Mucosa of stomach (tissue), 1 donor: ENCODE measurements around the gene ZNF484.
"Not testable (repeated sequence)": the region's sequence is repeated elsewhere in the genome, so short reads cannot be mapped to it uniquely, and the experiment has no call there.

ENCODE experiments used
- H3K27me3 ChIP-seq: one replicate; pipeline ENCODE4 v1.7.0; 2013; ENCODE audit warnings: mild to moderate bottlenecking, low read length; ENCODE audit not compliant: control insufficient read depth, insufficient read depth
- H3K36me3 ChIP-seq: one replicate; pipeline ENCODE4 v1.7.0; 2013; ENCODE audit warnings: low read length; ENCODE audit not compliant: control insufficient read depth, insufficient read depth
- H3K4me1 ChIP-seq: one replicate; pipeline ENCODE4 v1.7.0; 2013; ENCODE audit warnings: mild to moderate bottlenecking, low read length; ENCODE audit not compliant: control insufficient read depth, insufficient read depth
- H3K4me3 ChIP-seq: one replicate; pipeline ENCODE4 v1.7.0; 2013; ENCODE audit warnings: low read length
- H3K9ac ChIP-seq: one replicate; pipeline ENCODE4 v1.7.0; 2013; ENCODE audit warnings: mild to moderate bottlenecking, low read length, moderate library complexity
- H3K9me3 ChIP-seq: one replicate; pipeline ENCODE4 v1.7.0; 2013; ENCODE audit warnings: mild to moderate bottlenecking, low read length, moderate library complexity; ENCODE audit not compliant: control insufficient read depth
- donor health status: Pancreatic carcinoma.

Gene ZNF484

GRCh38 chr9:92887880-92888338 is 10.1 kb upstream of the ZNF484 start:
- Histone ChIP-seq H3K4me1 (no peaks in the 10 kb centered on the region), H3K36me3 (no peaks in the 10 kb centered on the region), H3K4me3 (no peak overlapping the region), H3K27me3 (peaks cover 8% of the 10 kb centered on the region), H3K9me3 (no peaks in the 10 kb centered on the region), H3K9ac (no peak overlapping the region)

- H3K36me3 ChIP-seq, H3K9ac ChIP-seq, H3K4me3 ChIP-seq, H3K27me3 ChIP-seq, H3K9me3 ChIP-seq, H3K4me1 ChIP-seq: not testable (repeated sequence)
Measured at GRCh38 chr9:92886846-92887610, 9.2 kb upstream of the ZNF484 start.

DNA sequence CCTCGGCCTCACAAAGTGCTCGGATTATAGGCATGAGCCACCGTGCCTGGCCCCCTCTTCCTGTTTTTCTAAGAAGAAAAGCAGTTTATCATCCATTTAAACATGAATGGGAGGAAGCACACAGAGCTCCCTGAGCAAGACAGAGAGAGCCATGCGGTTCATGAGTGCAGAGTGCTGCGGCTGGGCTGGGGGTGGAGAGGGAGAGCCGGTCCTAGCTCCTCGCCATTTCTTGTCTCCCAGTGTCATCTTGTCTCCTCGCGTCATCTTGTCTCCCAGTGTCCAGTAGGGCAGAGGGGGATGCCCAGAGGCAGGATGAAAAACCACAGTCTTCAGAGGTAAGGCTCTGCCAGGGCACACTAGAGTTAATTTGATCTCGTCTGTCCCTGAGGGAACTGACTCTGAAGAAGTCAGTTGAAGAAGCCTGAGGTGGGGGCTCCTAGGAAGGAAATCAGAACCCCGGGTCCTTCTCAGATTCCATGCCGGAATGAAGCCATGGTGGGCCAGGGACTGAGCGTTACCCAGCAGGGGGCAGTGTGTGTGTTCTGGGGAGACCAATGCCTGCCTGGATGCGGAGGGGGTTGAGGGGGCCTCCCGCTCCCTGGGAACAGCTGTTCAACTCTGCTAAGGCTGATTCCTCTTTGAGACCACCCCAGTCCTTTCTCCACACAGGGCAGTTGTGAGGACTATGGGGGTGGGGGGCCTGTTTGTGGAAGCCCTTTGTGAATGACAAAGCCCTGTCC is 6.0 kb upstream of the ZNF484 start:
- not testable (repeated sequence) for H3K4me1 ChIP-seq, H3K9ac ChIP-seq, H3K4me3 ChIP-seq, H3K27me3 ChIP-seq, H3K9me3 ChIP-seq, H3K36me3 ChIP-seq

DNA sequence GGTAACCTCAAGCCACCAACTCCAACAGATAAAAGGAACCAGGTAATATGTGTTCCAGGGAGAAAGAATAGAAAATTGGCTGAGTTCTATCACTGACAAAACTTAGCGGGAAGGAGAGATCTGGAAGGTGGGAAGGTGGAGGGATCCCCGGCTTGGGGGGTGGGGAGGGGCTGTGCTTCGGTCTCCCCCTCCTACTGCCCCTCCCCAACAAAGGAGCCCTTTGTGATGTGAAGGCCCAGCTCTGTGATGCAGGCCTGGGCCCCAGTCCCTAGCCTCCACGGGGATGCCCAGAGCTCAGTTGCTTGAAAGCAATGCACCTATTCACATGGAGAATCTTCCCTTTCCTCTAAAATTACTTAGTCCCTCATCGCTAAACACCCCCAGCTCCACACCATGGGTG is 4.4 kb upstream of the ZNF484 start:
- no peaks in the 10 kb centered on the region for H3K27me3 ChIP-seq
- H3K9ac ChIP-seq, result no peak overlapping the region
- H3K4me1 ChIP-seq, result no peaks in the 10 kb centered on the region
- no peaks in the 10 kb centered on the region for H3K9me3 ChIP-seq
- H3K36me3 ChIP-seq, result no peaks in the 10 kb centered on the region
- H3K4me3 ChIP-seq, result no peak overlapping the region

- no peaks in the 10 kb centered on the region for H3K4me1 ChIP-seq
- no peaks in the 10 kb centered on the region for H3K27me3 ChIP-seq
- no peak overlapping the region for H3K9ac ChIP-seq
- no peaks in the 10 kb centered on the region for H3K9me3 ChIP-seq
- H3K36me3 ChIP-seq, result no peaks in the 10 kb centered on the region
- no peak overlapping the region for H3K4me3 ChIP-seq
Measured at GRCh38 chr9:92875373-92875772, 2.5 kb downstream of the ZNF484 start.

DNA sequence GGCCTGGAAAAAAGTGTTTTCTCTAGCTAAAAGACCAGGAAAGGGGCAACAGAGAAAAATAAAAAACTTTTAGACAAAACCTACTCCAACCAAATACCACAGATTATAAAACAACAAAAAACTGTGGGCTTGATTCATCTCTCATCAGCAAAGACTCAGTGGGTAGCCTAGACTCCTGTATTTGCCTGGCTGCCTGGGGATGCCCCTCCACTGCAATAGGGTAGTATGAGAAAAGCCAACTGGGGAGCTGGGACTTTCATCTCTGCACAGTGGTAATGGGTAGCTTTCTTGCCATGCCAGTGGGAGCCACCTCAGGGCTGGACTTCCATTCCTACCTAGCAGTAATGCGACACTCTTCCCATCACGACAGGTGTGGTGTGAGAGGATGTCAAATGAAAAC is 7.5 kb downstream of the ZNF484 start:
- no peaks in the 10 kb centered on the region for H3K9me3 ChIP-seq
- H3K9ac ChIP-seq, result no peak overlapping the region
- no peak overlapping the region for H3K4me3 ChIP-seq
- no peaks in the 10 kb centered on the region for H3K36me3 ChIP-seq
- H3K27me3 ChIP-seq, result no peaks in the 10 kb centered on the region
- H3K4me1 ChIP-seq, result no peaks in the 10 kb centered on the region

GRCh38 chr9:92866600-92866999 is 11.2 kb downstream of the ZNF484 start:
- H3K27me3 ChIP-seq, H3K9me3 ChIP-seq, H3K4me1 ChIP-seq, H3K9ac ChIP-seq, H3K4me3 ChIP-seq, H3K36me3 ChIP-seq: not testable (repeated sequence)

DNA sequence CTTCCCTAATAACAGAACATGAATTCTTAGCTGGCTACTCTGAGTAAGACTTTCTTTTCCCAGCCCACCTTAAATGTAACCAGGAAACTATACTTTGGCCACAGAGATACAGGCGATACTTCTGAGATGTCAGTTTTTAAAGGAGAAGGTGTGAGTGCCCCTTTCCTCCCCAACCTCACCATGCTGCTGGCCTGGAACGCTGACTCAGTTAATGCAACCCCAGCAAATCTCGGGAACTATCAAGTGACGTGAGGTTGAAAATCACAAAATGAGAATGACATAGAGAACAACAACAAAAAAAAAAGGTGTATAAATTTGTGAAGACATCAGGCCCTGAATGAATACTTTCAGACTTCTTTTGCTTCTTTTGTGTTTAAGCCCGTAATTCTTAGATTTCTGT is 13.7 kb downstream of the ZNF484 start:
- Histone ChIP-seq H3K9ac (no peak overlapping the region), H3K4me1 (no peaks in the 10 kb centered on the region), H3K27me3 (no peaks in the 10 kb centered on the region), H3K4me3 (no peak overlapping the region), H3K9me3 (no peaks in the 10 kb centered on the region), H3K36me3 (no peaks in the 10 kb centered on the region)

GRCh38 chr9:92860867-92861266 is 17.0 kb downstream of the ZNF484 start:
- Histone ChIP-seq H3K36me3 (no peaks in the 10 kb centered on the region), H3K4me3 (no peak overlapping the region), H3K9ac (no peak overlapping the region), H3K4me1 (no peaks in the 10 kb centered on the region), H3K9me3 (no peaks in the 10 kb centered on the region), H3K27me3 (no peaks in the 10 kb centered on the region)

GRCh38 chr9:92857236-92857635 is 20.6 kb downstream of the ZNF484 start:
- H3K4me1 ChIP-seq, result no peaks in the 10 kb centered on the region
- H3K36me3 ChIP-seq, result peaks cover 10% of the 10 kb centered on the region
- H3K4me3 ChIP-seq, result no peak overlapping the region
- no peak overlapping the region for H3K9ac ChIP-seq
- H3K27me3 ChIP-seq, result no peaks in the 10 kb centered on the region
- H3K9me3 ChIP-seq, result no peaks in the 10 kb centered on the region

DNA sequence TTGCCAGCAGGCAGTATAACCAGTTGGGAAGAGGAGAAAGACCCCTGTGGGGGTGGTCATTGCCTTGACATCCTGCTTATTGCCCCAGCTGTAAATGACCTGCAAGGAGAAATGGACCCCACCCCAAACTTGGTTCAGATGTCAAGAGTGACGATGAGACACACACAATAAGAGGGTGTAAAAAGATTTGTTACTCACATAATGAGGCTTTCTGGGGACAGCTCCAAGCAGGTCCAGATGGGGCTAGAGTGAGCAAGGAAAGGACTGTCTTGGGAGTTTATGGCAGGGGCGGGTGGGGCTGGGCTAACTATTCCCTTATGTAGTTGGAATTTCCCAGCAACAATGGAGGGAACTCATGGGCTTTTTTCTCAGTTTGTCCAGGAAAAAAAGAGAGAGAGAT is 24.1 kb downstream of the ZNF484 start:
- Histone ChIP-seq H3K9me3 (no peaks in the 10 kb centered on the region), H3K36me3 (peaks cover 10% of the 10 kb centered on the region), H3K4me1 (no peaks in the 10 kb centered on the region), H3K9ac (no peak overlapping the region), H3K4me3 (no peak overlapping the region), H3K27me3 (no peaks in the 10 kb centered on the region)

DNA sequence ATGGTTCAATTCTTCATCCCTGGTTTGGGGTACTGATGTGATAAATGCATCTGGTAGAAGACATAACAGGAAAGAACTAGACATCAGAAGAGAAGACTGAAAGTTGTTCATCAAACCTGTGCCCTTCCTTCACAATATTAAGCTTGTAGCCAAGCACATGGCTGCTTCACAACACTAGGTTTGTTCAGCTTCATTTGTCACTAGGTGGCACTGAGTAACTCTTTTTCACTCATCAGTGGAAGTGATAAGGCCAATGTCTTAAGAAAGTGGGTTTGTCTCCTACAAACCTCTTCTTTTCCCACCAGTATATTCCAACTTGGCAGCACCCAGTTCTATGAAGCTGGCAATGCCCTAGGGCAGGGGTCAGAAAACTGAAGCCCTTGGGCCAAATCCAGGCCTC is 26.9 kb downstream of the ZNF484 start:
- H3K9me3 ChIP-seq, result peaks cover 16% of the 10 kb centered on the region
- no peak overlapping the region for H3K4me3 ChIP-seq
- H3K9ac ChIP-seq, result no peak overlapping the region
- H3K4me1 ChIP-seq, result no peaks in the 10 kb centered on the region
- H3K36me3 ChIP-seq, result peaks cover 18% of the 10 kb centered on the region
- H3K27me3 ChIP-seq, result no peaks in the 10 kb centered on the region
